PC-3 (cell line): ENCODE measurements around the gene ZNF638.

Experiments
- CTCF ChIP-seq: fragments of 300-600 bp; sonication (generic); conservative IDR thresholded peaks from 2 replicates; pipeline ENCODE4 v1.5.1; 2017; ENCODE audit warnings: antibody characterized with exemption, low read depth, mild to moderate bottlenecking, low read length
- EZH2phosphoT487 ChIP-seq: fragments of 300-600 bp; sonication (generic); IDR thresholded peaks from 2 replicates; pipeline ENCODE4 v1.6.1; 2018; ENCODE audit warnings: mild to moderate bottlenecking, antibody characterized with exemption, low read length, borderline replicate concordance

GRCh38 chr2:71326968-71327367 is 4.6 kb upstream of the ZNF638 start:
- TF ChIP-seq CTCF (no peak), EZH2phosphoT487 (no peak)
